NCI-H82 treated with DMSO at 0.1 percent for 48 hours (cell line): ENCODE measurements around the gene LRRC3C.
"Not testable (repeated sequence)": the region's sequence is repeated elsewhere in the genome, so short reads cannot be mapped to it uniquely, and the experiment has no call there.

Experiments used
- DNase-seq: peaks from one replicate; lab custom pipeline; 2025; ENCODE audit not compliant: unreplicated experiment; lab: John Stamatoyannopoulos, UW

The LRRC3C gene

GRCh38 chr17:39927101-39927928 is at the start of gene LRRC3C, which contains the start of gene ORMDL3:
Gene LRRC3C, plus strand, starts transcription at chr17:39927732. Its CDS starts 13,792 bp downstream, at chr17:39941524.
Gene ORMDL3, minus strand, starts transcription at chr17:39927601. Its CDS starts 3,398 bp downstream, at chr17:39924203.
- peak; percentile 84 for DNase-seq

- not testable (repeated sequence) for DNase-seq
Measured at GRCh38 chr17:39886102-39886501, 41.4 kb upstream of the LRRC3C start.

GRCh38 chr17:39887078-39887477 is 40.5 kb upstream of the LRRC3C start:
- no peak for DNase-seq

- no peak for DNase-seq
Measured at GRCh38 chr17:39889200-39889599, 38.3 kb upstream of the LRRC3C start.

GRCh38 chr17:39894681-39895376 is 32.7 kb upstream of the LRRC3C start:
- no peak for DNase-seq

GRCh38 chr17:39898088-39898487 is 29.4 kb upstream of the LRRC3C start:
- no peak for DNase-seq

GRCh38 chr17:39899215-39899614 is 28.3 kb upstream of the LRRC3C start:
- no peak for DNase-seq

GRCh38 chr17:39902027-39902426 is 25.5 kb upstream of the LRRC3C start:
- not testable (repeated sequence) for DNase-seq

GRCh38 chr17:39903158-39903884 is 24.2 kb upstream of the LRRC3C start:
- no peak for DNase-seq

- DNase-seq, result no peak
Measured at GRCh38 chr17:39904990-39905288, 22.6 kb upstream of the LRRC3C start.

GRCh38 chr17:39908789-39909352 is 18.7 kb upstream of the LRRC3C start:
- no peak for DNase-seq

GRCh38 chr17:39913989-39914388 is 13.5 kb upstream of the LRRC3C start:
- DNase-seq, result no peak

- DNase-seq, result no peak
Measured at GRCh38 chr17:39915559-39915958, 12.0 kb upstream of the LRRC3C start.

GRCh38 chr17:39916918-39917317 is 10.6 kb upstream of the LRRC3C start:
- DNase-seq, result no peak

GRCh38 chr17:39919087-39919683 is 8.3 kb upstream of the LRRC3C start:
- no peak for DNase-seq

- DNase-seq, result no peak
Measured at GRCh38 chr17:39920218-39921210, 7.0 kb upstream of the LRRC3C start.

GRCh38 chr17:39921323-39921722 is 6.2 kb upstream of the LRRC3C start:
- no peak for DNase-seq

GRCh38 chr17:39922006-39922405 is 5.5 kb upstream of the LRRC3C start:
- DNase-seq, result no peak

GRCh38 chr17:39923230-39923629 is 4.3 kb upstream of the LRRC3C start:
- no peak for DNase-seq
